IMR-90 (cell line): ENCODE data around the gene TMUB2. TPM values are rescaled to one million over a fixed set of nuclear protein-coding genes. Genes with fewer than 3 reads are reported as not detected.

Experiments used
- ATAC-seq: fragments of 200-7000 bp; cut with Tn5 transposase; 2 replicates; pipeline ENCODE4 v1.9.1; 2020; ENCODE audit warnings: low read depth, mild to moderate bottlenecking, moderate library complexity
- BruUV-seq: library from RNA; stranded (reverse); fragments of 400-500 nt; replicated peaks from 2 replicates; lab custom pipeline; 2021; lab: Mats Ljungman, UMichigan
- CTCF ChIA-PET: fragments of 300-600 bp; formaldehyde crosslinking; extraction: SDS; loops from one replicate; lab custom pipeline; 2021; ENCODE audit warnings: antibody characterized with exemption; lab: Yijun Ruan, JAX
- POLR2A ChIA-PET: fragments of 300-600 bp; sonication (Branson Sonifier 250); formaldehyde crosslinking; loops from one replicate; lab custom pipeline; 2022; ENCODE audit warnings: antibody characterized with exemption; ENCODE audit not compliant: unreplicated experiment; lab: Charles Lee
- DNase-seq: peaks from one replicate; pipeline ENCODE4 v3.0.0; 2013
- H2AFZ ChIP-seq: replicated peaks from 2 replicates; pipeline ENCODE3; 2013; ENCODE audit warnings: low read length, mild to moderate bottlenecking; ENCODE audit not compliant: poor library complexity
- H2AK5ac ChIP-seq: 2 replicates; pipeline ENCODE4 v1.6.1; 2013; ENCODE audit warnings: low read depth, low read length, inconsistent platforms
- H2AK9ac ChIP-seq: replicated peaks from 2 replicates; pipeline ENCODE3; 2013; ENCODE audit warnings: mild to moderate bottlenecking, low read depth, low read length, moderate library complexity; ENCODE audit not compliant: poor library complexity
- H2BK120ac ChIP-seq: 2 replicates; pipeline ENCODE4 v1.6.1; 2013; ENCODE audit warnings: low read depth, low read length, inconsistent platforms
- H2BK15ac ChIP-seq: 3 replicates; pipeline ENCODE4 v1.6.1; 2013; ENCODE audit warnings: low read depth, low read length, inconsistent platforms
- H2BK20ac ChIP-seq: 2 replicates; pipeline ENCODE4 v1.6.1; 2013; ENCODE audit warnings: low read depth, mild to moderate bottlenecking, inconsistent platforms, low read length, moderate library complexity
- H2BK5ac ChIP-seq: 2 replicates; pipeline ENCODE4 v1.6.1; 2013; ENCODE audit warnings: mild to moderate bottlenecking, low read depth, low read length, inconsistent platforms; ENCODE audit not compliant: poor library complexity, severe bottlenecking
- H3K14ac ChIP-seq: replicated peaks from 2 replicates; pipeline ENCODE4 v1.6.1; 2013; ENCODE audit warnings: low read depth, low read length, inconsistent platforms
- H3K18ac ChIP-seq: 2 replicates; pipeline ENCODE4 v1.6.1; 2013; ENCODE audit warnings: low read depth, low read length, control low read depth
- H3K23ac ChIP-seq: 2 replicates; pipeline ENCODE4 v1.6.1; 2013; ENCODE audit warnings: low read depth, low read length, inconsistent platforms
- H3K27ac ChIP-seq: 2 replicates; pipeline ENCODE4 v1.5.1; 2013; ENCODE audit warnings: mild to moderate bottlenecking, control low read depth, low read length; ENCODE audit not compliant: insufficient read depth
- H3K27me3 ChIP-seq: 2 replicates; pipeline ENCODE4 v1.6.1; 2013; ENCODE audit warnings: low read length; ENCODE audit not compliant: control insufficient read depth, insufficient read depth
- H3K36me3 ChIP-seq: 2 replicates; pipeline ENCODE4 v1.6.1; 2013; ENCODE audit warnings: low read length, mixed read lengths; ENCODE audit not compliant: control insufficient read depth, insufficient read depth
- H3K4ac ChIP-seq: 2 replicates; pipeline ENCODE4 v1.6.1; 2013; ENCODE audit warnings: low read depth, low read length, inconsistent platforms
- H3K4me1 ChIP-seq: 2 replicates; pipeline ENCODE4 v1.6.1; 2013; ENCODE audit warnings: low read length, mixed read lengths; ENCODE audit not compliant: control insufficient read depth, insufficient read depth
- H3K4me2 ChIP-seq: 2 replicates; pipeline ENCODE4 v1.6.1; 2013; ENCODE audit warnings: low read depth, mild to moderate bottlenecking, control low read depth, low read length, moderate library complexity
- H3K4me3 ChIP-seq: 2 replicates; pipeline ENCODE4 v1.5.1; 2013; ENCODE audit warnings: low read depth, mild to moderate bottlenecking, control low read depth, low read length, moderate library complexity; ENCODE audit not compliant: insufficient read depth
- H3K56ac ChIP-seq: 2 replicates; pipeline ENCODE4 v1.6.1; 2013; ENCODE audit warnings: low read length, inconsistent platforms; ENCODE audit not compliant: insufficient read depth; ENCODE audit errors: extremely low read depth
- H3K79me1 ChIP-seq, 2 experiments: 2 replicates each; pipeline ENCODE4 v1.6.1; 2013; ENCODE audit warnings: low read length in 2 of 2, inconsistent platforms in 1 of 2, low read depth in 1 of 2
- H3K9ac ChIP-seq: 2 replicates; pipeline ENCODE4 v1.6.1; 2013; ENCODE audit warnings: low read depth, low read length, control low read depth
- H3K9me1 ChIP-seq: 2 replicates; pipeline ENCODE4 v1.6.1; 2013; ENCODE audit warnings: low read length, inconsistent platforms; ENCODE audit not compliant: insufficient read depth
- H3K9me3 ChIP-seq: 2 replicates; pipeline ENCODE4 v1.6.1; 2013; ENCODE audit warnings: low read length; ENCODE audit not compliant: control insufficient read depth, insufficient read depth
- H4K20me1 ChIP-seq: 2 replicates; pipeline ENCODE4 v1.6.1; 2013; ENCODE audit warnings: low read length, inconsistent platforms; ENCODE audit not compliant: insufficient read depth
- H4K5ac ChIP-seq: 2 replicates; pipeline ENCODE4 v1.6.1; 2013; ENCODE audit warnings: mild to moderate bottlenecking, low read depth, low read length, control low read depth
- H4K8ac ChIP-seq, 2 experiments: 2 replicates each; pipeline ENCODE4 v1.6.1; 2013; ENCODE audit warnings: low read depth in 2 of 2, low read length in 2 of 2, control low read depth in 1 of 2, inconsistent platforms in 1 of 2
- H4K91ac ChIP-seq: 2 replicates; pipeline ENCODE4 v1.6.1; 2013; ENCODE audit warnings: low read depth, low read length, inconsistent platforms; ENCODE audit not compliant: insufficient read depth
- FOS ChIP-seq: fragments of 150-350 bp; IDR thresholded peaks from 2 replicates; pipeline ENCODE4 v1.6.1; 2016; ENCODE audit warnings: low read depth, low read length
- MAFK ChIP-seq: IDR thresholded peaks from 2 replicates; pipeline ENCODE4 v1.6.1; 2012; ENCODE audit warnings: low read depth, low read length, improper control_type of control experiment
- MXI1 ChIP-seq: IDR thresholded peaks from 2 replicates; pipeline ENCODE4 v1.6.1; 2012; ENCODE audit warnings: low read depth, mild to moderate bottlenecking, low read length, moderate library complexity, borderline replicate concordance
- RCOR1 ChIP-seq: IDR thresholded peaks from 2 replicates; pipeline ENCODE4 v1.6.1; 2012; ENCODE audit warnings: mild to moderate bottlenecking, low read length, improper control_type of control experiment; ENCODE audit not compliant: insufficient replicate concordance
- SMC3 ChIP-seq: fragments of 150-350 bp; IDR thresholded peaks from 2 replicates; pipeline ENCODE4 v1.6.1; 2016; ENCODE audit warnings: low read depth, mild to moderate bottlenecking, antibody characterized with exemption, low read length, moderate library complexity
- WGBS, 2 experiments: methylation state at CpG; one replicate each; pipeline versions ENCODE4 v1.1.5 to v1.1.7; 2013; ENCODE audit warnings: missing lambda C conversion rate in 2 of 2; ENCODE audit not compliant: insufficient read length in 1 of 2; ENCODE audit errors: extremely low coverage in 2 of 2; 5-methylcytosine and 5-hydroxymethylcytosine counted together
- dilution Hi-C: fragments of 300-500 bp; cut with HindIII; formaldehyde crosslinking; loops from one replicate; pipeline ENCODE4 v1.14.3; 2018; ENCODE audit warnings: low sequenced_read_pairs; ENCODE audit not compliant: unreplicated experiment
- in situ Hi-C: fragments of 300-500 bp; cut with MboI; formaldehyde crosslinking; loops from 3 replicates; pipeline ENCODE4 v1.14.3; 2019; ENCODE audit warnings: low sequenced_read_pairs, inconsistent platforms, mixed read lengths
- intact Hi-C: fragments of 100-400 bp; cut with micrococcal nuclease; formaldehyde crosslinking; loops from 2 replicates; pipeline ENCODE4 v1.10.0; 2022
- polyA plus RNA-seq, 3 experiments: library from polyadenylated mRNA; depleted of rRNA; stranded (reverse); fragments of >200 nt; gene quantifications; 2 replicates each; pipeline ENCODE4 v1.2.3, GENCODE V29; 2012; ENCODE audit warnings: low replicate concordance in 1 of 3
- total RNA-seq: library from RNA; depleted of rRNA; stranded (reverse); fragments of >200 nt; gene quantifications from 2 replicates; pipeline ENCODE4 v1.2.3, GENCODE V29; 2012
- TF ChIP-seq, protein P1 (sequence below): fragments of 150-350 bp; IDR thresholded peaks from 2 replicates; pipeline ENCODE4 v1.6.1; 2016; ENCODE audit warnings: low read depth, mild to moderate bottlenecking, low read length, moderate library complexity, borderline replicate concordance
- TF ChIP-seq, protein P2 (sequence below): fragments of 150-350 bp; IDR thresholded peaks from 2 replicates; pipeline ENCODE4 v1.6.1; 2017; ENCODE audit warnings: mild to moderate bottlenecking, antibody characterized with exemption, low read length, low read depth

The TMUB2 gene
- total and polyA plus RNA-seq, 2 of the 4 experiments (the other 2 are of a cell fraction), result 16.5 to 42.5 TPM

DNA sequence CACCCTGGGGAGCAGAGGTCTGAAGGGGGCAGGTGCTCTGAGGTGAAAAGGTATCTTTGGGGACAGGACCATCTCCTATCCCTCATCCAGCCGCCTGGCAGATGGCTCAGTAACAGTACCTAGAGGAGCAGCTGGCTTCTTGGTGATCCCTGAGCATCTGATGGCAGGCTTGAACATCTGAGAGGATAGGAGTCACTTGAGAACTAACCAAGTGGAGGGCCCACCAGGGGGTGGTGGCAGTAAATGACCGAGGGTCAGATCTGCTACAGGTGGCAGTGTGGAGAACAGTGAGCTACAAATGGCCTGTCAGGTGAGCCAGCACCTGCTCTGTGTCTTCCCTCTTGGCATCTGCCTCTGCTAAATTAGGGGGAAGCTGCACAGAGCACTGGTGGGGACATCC, 31.3 kb upstream of the TMUB2 start:
- no peak for TF ChIP-seq FOS
- no peak for TF ChIP-seq SMC3
- TF ChIP-seq, protein P1, sequence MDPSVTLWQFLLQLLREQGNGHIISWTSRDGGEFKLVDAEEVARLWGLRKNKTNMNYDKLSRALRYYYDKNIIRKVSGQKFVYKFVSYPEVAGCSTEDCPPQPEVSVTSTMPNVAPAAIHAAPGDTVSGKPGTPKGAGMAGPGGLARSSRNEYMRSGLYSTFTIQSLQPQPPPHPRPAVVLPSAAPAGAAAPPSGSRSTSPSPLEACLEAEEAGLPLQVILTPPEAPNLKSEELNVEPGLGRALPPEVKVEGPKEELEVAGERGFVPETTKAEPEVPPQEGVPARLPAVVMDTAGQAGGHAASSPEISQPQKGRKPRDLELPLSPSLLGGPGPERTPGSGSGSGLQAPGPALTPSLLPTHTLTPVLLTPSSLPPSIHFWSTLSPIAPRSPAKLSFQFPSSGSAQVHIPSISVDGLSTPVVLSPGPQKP, result no peak
- TF ChIP-seq MAFK, result no peak
- no peak for TF ChIP-seq MXI1
- TF ChIP-seq, protein P2, sequence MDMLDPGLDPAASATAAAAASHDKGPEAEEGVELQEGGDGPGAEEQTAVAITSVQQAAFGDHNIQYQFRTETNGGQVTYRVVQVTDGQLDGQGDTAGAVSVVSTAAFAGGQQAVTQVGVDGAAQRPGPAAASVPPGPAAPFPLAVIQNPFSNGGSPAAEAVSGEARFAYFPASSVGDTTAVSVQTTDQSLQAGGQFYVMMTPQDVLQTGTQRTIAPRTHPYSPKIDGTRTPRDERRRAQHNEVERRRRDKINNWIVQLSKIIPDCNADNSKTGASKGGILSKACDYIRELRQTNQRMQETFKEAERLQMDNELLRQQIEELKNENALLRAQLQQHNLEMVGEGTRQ, result no peak
- TF ChIP-seq RCOR1, result no peak
- Histone ChIP-seq H4K91ac (no peak overlapping the region), H2BK20ac (no peak overlapping the region), H3K4me2 (no peak overlapping the region), H3K14ac (no peak overlapping the region), H4K20me1 (no peaks in the 10 kb centered on the region; the same call in 1 of the 2 replicates), H2AK5ac (no peak overlapping the region), H2BK5ac (no peak overlapping the region), H3K9me3 (no peaks in the 10 kb centered on the region), H2AK9ac (no peak overlapping the region), H3K36me3 (peaks cover 2% of the 10 kb centered on the region; the same call in 1 of the 2 replicates), H3K56ac (no peak overlapping the region), H3K79me1 (peaks cover 20 to 36% of the 10 kb centered on the region in 2 experiments), H3K9ac (no peak overlapping the region), H3K23ac (no peak overlapping the region), H3K4ac (no peak overlapping the region), H4K8ac (no peak overlapping the region), H3K4me3 (no peak overlapping the region), H2AFZ (no peak overlapping the region), H3K4me1 (peaks cover 4% of the 10 kb centered on the region; the same call in 1 of the 2 replicates), H2BK120ac (no peak overlapping the region), H4K5ac (no peak overlapping the region), H3K18ac (no peak overlapping the region), H3K9me1 (peaks cover 11% of the 10 kb centered on the region; the same call in 1 of the 2 replicates), H2BK15ac (no peak overlapping the region), H3K27ac (no peak overlapping the region), H3K27me3 (no peaks in the 10 kb centered on the region)
- dilution Hi-C loops (no loop called here), intact Hi-C loops (no loop called here), in situ Hi-C loops (no loop called here)
- no peak for DNase-seq
- WGBS, 2 experiments, result 60% methylated on average over 1 of the region's 2 CpGs; no CpG with 5 or more reads in 1 of the 2 experiments
- ATAC-seq, result no peak
- ChIA-PET CTCF (interaction anchor here (0.7 kb wide), 1 partner anchor 13 kb away, joined by 3 read pairs; no protein-coding TSS in a partner anchor), POLR2A (no interaction called here)
- BruUV-seq, result no TSS peak
